Keratinocyte (primary cell): ENCODE results near the gene LIG1.

Experiments used
- CTCF ChIP-seq, 3 experiments: IDR thresholded peaks in 1 of 3; conservative IDR thresholded peaks in 1 of 3; optimal IDR thresholded peaks in 1 of 3; 2 replicates in 2 of 3; 3 replicates in 1 of 3; pipeline versions ENCODE3 to v1.5.1; 2011; ENCODE audit warnings: low read length in 3 of 3, mild to moderate bottlenecking in 3 of 3, moderate library complexity in 2 of 3, control low read depth in 1 of 3, inconsistent platforms in 1 of 3; ENCODE audit not compliant: insufficient read depth in 2 of 3; ENCODE audit errors: extremely low read depth in 1 of 3
- EZH2 ChIP-seq: IDR thresholded peaks from one replicate; pipeline ENCODE4 v1.6.1; 2012; ENCODE audit warnings: inconsistent platforms, mild to moderate bottlenecking, low read length, moderate library complexity

GRCh38 chr19:48094855-48095203 is 75.3 kb downstream of the LIG1 start:
- TF ChIP-seq CTCF (optimal IDR thresholded peaks at IDR 0.05 in 1 of 3, IDR thresholded peaks at IDR 0.05 in 1 of 3, conservative IDR thresholded peaks at IDR 0.05 in 1 of 3; ENCODE audit: extremely low read depth in 1 of 3, insufficient read depth in 2 of 3, low read length in 3 of 3) (no peak), EZH2 (no peak)
